Gastroesophageal sphincter (tissue), 3 donors: ENCODE results near the gene FGF23.

ENCODE experiments used
- POLR2A ChIP-seq, 2 donors: fragments of 450-650 bp; IDR thresholded peaks; one replicate each; pipeline ENCODE4 v1.6.1; 2017; ENCODE audit warnings: antibody characterized with exemption in 2 of 2, mild to moderate bottlenecking in 2 of 2, moderate library complexity in 1 of 2
- TF ChIP-seq, protein P1 (sequence below), 4 experiments: fragments of 200-600 bp in 2 of 4; fragments of 450-650 bp in 2 of 4; sonication (generic) in 1 of 4; IDR thresholded peaks; one replicate each; pipeline ENCODE4 v1.5.1; 2017 to 2019; ENCODE audit warnings: antibody characterized with exemption in 4 of 4, mild to moderate bottlenecking in 2 of 4, moderate library complexity in 2 of 4

DNA sequence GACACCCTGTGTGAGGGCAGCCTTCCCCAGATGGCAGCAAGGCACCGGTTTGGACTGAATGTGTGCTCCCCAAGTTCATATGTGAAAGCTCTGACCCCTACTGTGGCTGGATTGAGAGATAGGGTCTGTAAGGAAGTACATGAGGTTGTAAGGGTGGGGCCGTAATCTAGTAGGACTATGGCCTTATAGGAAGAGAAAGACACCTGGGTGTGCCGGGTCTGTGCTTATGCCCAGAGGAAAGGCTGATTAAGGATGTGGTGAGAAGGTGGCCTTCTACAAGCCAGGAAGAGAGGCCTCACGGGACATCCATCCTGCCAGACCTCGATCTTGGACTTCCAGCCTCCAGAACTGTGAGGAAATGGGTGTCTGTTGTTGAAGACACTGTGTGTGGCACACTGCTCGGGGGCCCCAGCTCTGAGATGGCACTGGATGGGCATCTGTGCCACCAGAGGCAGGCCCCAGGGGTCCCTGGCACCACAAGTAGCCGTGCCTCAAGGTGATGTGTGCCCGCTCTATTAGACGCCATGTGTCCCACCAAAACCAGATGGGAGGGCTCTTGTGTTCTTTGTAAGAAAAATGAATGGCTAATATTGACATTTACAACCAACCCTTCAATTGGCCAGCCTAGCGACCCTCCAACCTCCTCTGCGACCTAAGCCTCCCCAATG, 44.1 kb upstream of the FGF23 start:
- TF ChIP-seq, protein P1, sequence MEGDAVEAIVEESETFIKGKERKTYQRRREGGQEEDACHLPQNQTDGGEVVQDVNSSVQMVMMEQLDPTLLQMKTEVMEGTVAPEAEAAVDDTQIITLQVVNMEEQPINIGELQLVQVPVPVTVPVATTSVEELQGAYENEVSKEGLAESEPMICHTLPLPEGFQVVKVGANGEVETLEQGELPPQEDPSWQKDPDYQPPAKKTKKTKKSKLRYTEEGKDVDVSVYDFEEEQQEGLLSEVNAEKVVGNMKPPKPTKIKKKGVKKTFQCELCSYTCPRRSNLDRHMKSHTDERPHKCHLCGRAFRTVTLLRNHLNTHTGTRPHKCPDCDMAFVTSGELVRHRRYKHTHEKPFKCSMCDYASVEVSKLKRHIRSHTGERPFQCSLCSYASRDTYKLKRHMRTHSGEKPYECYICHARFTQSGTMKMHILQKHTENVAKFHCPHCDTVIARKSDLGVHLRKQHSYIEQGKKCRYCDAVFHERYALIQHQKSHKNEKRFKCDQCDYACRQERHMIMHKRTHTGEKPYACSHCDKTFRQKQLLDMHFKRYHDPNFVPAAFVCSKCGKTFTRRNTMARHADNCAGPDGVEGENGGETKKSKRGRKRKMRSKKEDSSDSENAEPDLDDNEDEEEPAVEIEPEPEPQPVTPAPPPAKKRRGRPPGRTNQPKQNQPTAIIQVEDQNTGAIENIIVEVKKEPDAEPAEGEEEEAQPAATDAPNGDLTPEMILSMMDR (IDR thresholded peaks at IDR 0.05), result no peak
- TF ChIP-seq POLR2A (IDR thresholded peaks at IDR 0.05), result no peak
